Thymus (tissue), 11 donors: ENCODE data around the gene MED27. TPM values are rescaled to one million over a fixed set of nuclear protein-coding genes. Genes with fewer than 3 reads are reported as not detected.

Source experiments
- DNase-seq, 9 donors: peaks; one replicate each; pipeline ENCODE4 v3.0.0-alpha.2; 2013; ENCODE audit warnings: low spot score in 9 of 9, low read depth in 6 of 9, missing footprints in 1 of 9
- H3K27ac ChIP-seq, 2 donors: one replicate each; pipeline ENCODE4 v1.5.1; 2013; ENCODE audit warnings: control low read depth in 1 of 2, low read depth in 1 of 2, low read length in 1 of 2, mild to moderate bottlenecking in 1 of 2, moderate library complexity in 1 of 2
- H3K27me3 ChIP-seq, 2 donors: one replicate each; pipeline ENCODE4 v1.5.1; 2013; ENCODE audit warnings: low read length in 1 of 2; ENCODE audit not compliant: control insufficient read depth in 2 of 2, insufficient read depth in 1 of 2
- H3K36me3 ChIP-seq, 2 donors: one replicate each; pipeline ENCODE4 v1.5.1; 2013; ENCODE audit warnings: low read length in 1 of 2, mild to moderate bottlenecking in 1 of 2, moderate library complexity in 1 of 2; ENCODE audit not compliant: control insufficient read depth in 2 of 2, insufficient read depth in 2 of 2
- H3K4me1 ChIP-seq, 2 donors: one replicate each; pipeline ENCODE4 v1.5.1; 2013; ENCODE audit warnings: low read length in 2 of 2; ENCODE audit not compliant: control insufficient read depth in 2 of 2, insufficient read depth in 2 of 2
- H3K4me3 ChIP-seq, 2 donors: one replicate each; pipeline ENCODE4 v1.5.1; 2013; ENCODE audit warnings: low read length in 2 of 2, control low read depth in 1 of 2, mild to moderate bottlenecking in 1 of 2
- H3K9me3 ChIP-seq, 2 donors: one replicate each; pipeline ENCODE4 v1.5.1; 2013; ENCODE audit warnings: low read length in 1 of 2, mild to moderate bottlenecking in 1 of 2; ENCODE audit not compliant: control insufficient read depth in 2 of 2, insufficient read depth in 1 of 2
- WGBS: extraction: QIAGEN DNeasy Blood & Tissue Kit; methylation state at CpG from one replicate; pipeline ENCODE4 v1.1.7; 2013; 5-methylcytosine and 5-hydroxymethylcytosine counted together
- polyA plus RNA-seq: library from polyadenylated mRNA; stranded (reverse); fragments of 200-250 nt; gene quantifications from one replicate; pipeline ENCODE4 v1.2.3, GENCODE V29; 2013
- total RNA-seq: library from RNA; stranded (reverse); fragments of 120-200 nt; gene quantifications from one replicate; pipeline ENCODE4 v1.2.4, GENCODE V29; 2013
- donor health status: healthy.

Gene MED27
- total and polyA plus RNA-seq, 2 donors = 27.2 to 31.0 TPM

DNA sequence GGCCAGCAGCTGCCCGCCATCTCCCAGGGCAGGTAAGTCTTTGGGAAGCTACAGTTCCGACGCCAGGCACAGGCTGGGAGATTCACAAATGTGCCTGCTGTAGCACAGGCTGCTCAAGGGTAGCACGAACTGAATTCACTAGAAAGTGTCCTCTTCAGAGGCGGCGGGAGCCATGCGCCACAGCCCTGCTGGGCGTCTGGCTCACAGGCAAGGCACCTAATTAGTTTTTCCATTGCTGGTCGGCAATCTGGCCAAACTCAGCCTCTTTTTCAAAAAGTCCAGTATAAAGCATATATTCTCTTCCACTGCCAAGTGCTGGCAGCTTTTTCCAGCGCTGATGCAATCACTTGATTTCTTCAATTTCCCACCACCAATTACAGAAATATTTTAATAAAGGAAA is 210.9 kb downstream of the MED27 start:
- H3K9me3 ChIP-seq = no peaks in the 10 kb centered on the region
- no peak for DNase-seq
- no peak overlapping the region for H3K27ac ChIP-seq
- H3K36me3 ChIP-seq = no peaks in the 10 kb centered on the region
- no peaks in the 10 kb centered on the region for H3K4me1 ChIP-seq
- H3K27me3 ChIP-seq = no peaks in the 10 kb centered on the region
- no peak overlapping the region for H3K4me3 ChIP-seq
- 96% methylated on average over 10 of the region's 10 CpGs for WGBS

DNA sequence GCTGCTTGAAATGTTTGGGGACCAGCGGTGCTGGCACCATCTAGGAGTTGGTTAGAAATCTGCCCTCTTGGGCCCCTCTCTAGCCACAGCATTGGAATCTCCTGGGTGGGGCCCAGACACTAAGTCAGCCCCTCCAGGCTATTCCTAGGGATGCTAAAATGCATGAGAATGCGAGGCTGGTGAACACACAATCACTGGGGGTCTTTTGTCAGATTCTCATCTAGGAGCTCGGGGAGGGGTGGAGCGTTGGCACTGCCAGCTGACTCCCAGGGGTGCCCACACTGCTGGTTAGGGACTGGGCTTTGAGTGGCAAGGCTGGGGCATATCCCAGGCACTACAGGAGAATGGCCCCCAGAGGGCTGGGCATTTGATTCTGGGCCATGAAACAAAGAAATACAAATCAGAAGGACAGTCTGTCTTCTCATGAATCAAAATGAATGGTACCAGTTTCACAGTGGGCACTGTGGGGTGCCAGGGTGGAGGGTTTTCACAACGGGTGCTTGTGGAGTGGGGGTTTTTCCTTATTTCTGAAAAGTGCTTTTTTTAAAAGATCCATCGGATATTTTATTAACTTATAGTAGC is 212.0 kb downstream of the MED27 start:
- no peak for DNase-seq
- H3K27ac ChIP-seq = no peak overlapping the region
- no peaks in the 10 kb centered on the region for H3K9me3 ChIP-seq
- peaks cover under 1 to 3% of the 10 kb centered on the region in 2 donors for H3K36me3 ChIP-seq
- H3K4me1 ChIP-seq = no peaks in the 10 kb centered on the region
- H3K4me3 ChIP-seq = no peak overlapping the region
- WGBS = 98% methylated on average over 6 of the region's 6 CpGs
- H3K27me3 ChIP-seq = no peaks in the 10 kb centered on the region

DNA sequence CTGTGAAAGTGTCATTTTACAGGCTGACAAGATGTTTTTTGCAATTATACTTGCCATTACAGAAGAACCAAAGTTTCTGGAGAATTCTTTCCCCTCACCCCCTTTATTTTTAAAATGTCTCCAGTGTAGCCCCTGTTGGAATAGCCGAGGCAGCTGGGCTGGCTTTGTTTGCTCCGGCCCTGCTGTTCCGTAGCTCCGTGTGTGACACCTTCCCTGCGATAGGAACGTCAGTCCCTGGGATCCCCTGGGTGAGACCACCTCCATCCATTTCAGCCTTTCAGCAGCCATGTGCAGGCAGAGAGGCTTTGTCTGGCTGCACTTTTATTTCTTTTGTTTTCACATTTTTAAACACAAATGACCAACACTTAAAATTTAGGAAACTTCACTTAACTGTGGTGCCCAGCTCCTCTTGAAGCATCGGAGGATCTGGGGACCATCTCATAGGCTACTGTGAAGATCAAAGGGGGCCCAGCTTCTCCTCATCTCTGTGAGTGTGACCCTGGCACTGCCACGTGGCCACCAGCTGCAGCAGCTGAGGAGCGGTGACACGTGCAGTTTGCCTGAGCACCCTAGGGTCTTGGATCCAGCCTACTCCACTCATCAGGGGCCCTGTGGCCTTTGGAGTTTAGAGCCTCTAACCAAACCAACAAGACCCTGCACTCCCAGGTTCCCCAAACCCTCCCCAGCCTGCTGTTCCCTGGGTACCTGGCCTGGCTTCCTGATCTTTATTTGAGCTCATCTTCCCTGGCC is 214.0 kb downstream of the MED27 start:
- Histone ChIP-seq H3K4me3 (no peak overlapping the region), H3K9me3 (no peaks in the 10 kb centered on the region), H3K27ac (no peak overlapping the region), H3K4me1 (no peaks in the 10 kb centered on the region), H3K27me3 (no peaks in the 10 kb centered on the region), H3K36me3 (peaks cover 8 to 15% of the 10 kb centered on the region in 2 donors)
- WGBS = 97% methylated on average over 10 of the region's 10 CpGs
- DNase-seq = no peak

DNA sequence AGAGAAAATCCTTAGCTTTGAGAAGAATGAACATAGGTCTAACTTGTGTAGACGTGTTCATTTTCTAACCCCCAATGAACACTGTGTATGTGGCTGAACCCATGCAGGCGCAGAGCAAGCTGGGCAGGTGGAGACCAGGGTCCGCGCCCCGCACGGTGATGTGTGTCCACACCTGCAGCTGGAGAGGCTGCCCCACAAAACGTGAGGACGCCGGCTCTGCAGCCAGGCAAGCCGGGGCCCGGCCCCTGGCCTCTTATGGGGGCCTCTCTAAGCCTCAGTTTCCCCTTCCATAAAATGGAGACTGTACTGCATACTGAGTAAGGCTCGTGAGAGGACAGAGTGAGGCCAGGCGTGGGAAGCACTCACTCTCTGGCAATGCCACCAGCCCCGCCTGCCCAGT is 215.1 kb downstream of the MED27 start:
- WGBS = over 99% methylated on average over 14 of the region's 14 CpGs
- no peak for DNase-seq
- H3K4me3 ChIP-seq = no peak overlapping the region
- no peaks in the 10 kb centered on the region for H3K9me3 ChIP-seq
- H3K36me3 ChIP-seq = peaks cover 9 to 24% of the 10 kb centered on the region in 2 donors
- no peaks in the 10 kb centered on the region for H3K27me3 ChIP-seq
- no peaks in the 10 kb centered on the region for H3K4me1 ChIP-seq
- no peak overlapping the region for H3K27ac ChIP-seq

DNA sequence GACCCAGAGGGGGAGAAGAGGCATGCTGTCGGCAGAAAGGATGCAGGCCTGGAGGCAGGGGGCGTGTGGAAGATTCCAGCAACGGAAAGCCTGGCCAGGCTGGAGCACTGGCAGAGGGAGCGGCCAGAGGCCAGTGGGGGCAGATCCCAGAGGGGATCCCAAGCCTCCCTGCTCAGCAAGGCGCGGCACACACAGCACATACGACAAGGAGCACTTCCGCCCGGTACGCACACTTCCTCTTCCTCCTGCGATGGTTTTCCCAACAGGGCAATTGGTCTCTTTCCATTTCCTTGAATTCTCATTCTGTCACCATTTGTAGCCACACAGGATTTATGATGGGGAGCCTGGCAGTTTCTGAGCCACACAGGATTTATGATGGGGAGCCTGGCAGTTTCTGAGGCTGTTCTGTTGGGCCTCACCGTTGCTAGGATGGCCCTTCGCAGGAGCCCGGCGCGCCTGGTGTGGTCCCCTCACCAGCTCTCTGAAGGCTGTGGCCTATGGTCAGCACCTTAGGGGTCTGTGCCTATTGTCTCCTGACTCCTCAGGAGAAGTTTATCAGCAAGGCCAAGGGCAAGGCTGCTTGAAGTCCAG is 216.3 kb downstream of the MED27 start:
- Histone ChIP-seq H3K27me3 (no peaks in the 10 kb centered on the region), H3K27ac (no peak overlapping the region), H3K4me3 (no peak overlapping the region), H3K4me1 (no peaks in the 10 kb centered on the region), H3K36me3 (peaks cover 12 to 28% of the 10 kb centered on the region in 2 donors), H3K9me3 (no peaks in the 10 kb centered on the region)
- no peak for DNase-seq
- WGBS = 82% methylated on average over 16 of the region's 16 CpGs

DNA sequence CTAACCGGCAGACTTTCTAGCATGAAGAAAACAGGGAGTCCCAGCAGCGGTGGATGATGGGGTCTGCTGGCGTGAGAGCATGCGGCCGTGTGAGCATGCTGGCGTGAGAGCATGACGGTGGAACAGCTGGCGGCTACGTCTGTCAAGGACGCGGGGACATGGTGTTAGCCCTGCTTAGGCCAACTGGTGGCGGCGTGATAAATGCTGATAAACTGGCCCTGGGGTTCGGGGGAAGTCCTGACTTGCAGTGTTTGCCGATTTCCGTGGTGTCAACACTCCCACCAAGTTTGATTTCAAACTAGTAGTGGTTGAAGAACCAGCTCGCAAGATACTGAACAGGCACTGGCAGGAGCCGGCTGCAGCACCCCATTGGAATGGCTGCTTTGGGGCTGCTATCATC is 217.4 kb downstream of the MED27 start:
- no peak overlapping the region for H3K4me3 ChIP-seq
- no peaks in the 10 kb centered on the region for H3K9me3 ChIP-seq
- no peaks in the 10 kb centered on the region for H3K4me1 ChIP-seq
- peaks cover 12 to 28% of the 10 kb centered on the region in 2 donors for H3K36me3 ChIP-seq
- DNase-seq = no peak
- H3K27ac ChIP-seq = no peak overlapping the region
- WGBS = 92% methylated on average over 18 of the region's 18 CpGs
- H3K27me3 ChIP-seq = no peaks in the 10 kb centered on the region

DNA sequence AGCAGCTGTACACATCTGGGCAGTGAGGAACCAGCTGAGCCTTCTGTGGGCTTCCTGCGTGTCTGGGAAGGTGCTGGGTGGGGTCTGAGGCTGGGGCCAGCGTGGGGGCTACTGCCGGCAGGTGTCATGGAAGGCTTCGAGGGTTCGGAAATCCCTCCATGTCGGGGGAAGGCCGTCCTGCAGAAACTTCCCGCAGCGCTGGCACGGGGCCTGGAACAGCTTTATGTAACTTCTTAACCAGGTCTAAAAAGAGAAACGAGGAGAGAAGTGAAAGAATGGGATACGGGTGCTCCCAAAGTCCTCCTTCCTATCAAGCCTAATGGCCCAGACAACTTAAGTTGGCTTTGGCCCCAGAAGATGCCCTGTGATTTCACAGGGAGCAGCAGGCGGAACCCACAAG is 219.2 kb downstream of the MED27 start:
- WGBS = 97% methylated on average over 13 of the region's 13 CpGs
- Histone ChIP-seq H3K27me3 (no peaks in the 10 kb centered on the region), H3K4me3 (no peak overlapping the region), H3K36me3 (peaks cover 12 to 28% of the 10 kb centered on the region in 2 donors), H3K9me3 (no peaks in the 10 kb centered on the region), H3K4me1 (peaks cover 0 to 3% of the 10 kb centered on the region in 2 donors), H3K27ac (no peak overlapping the region)
- no peak for DNase-seq

DNA sequence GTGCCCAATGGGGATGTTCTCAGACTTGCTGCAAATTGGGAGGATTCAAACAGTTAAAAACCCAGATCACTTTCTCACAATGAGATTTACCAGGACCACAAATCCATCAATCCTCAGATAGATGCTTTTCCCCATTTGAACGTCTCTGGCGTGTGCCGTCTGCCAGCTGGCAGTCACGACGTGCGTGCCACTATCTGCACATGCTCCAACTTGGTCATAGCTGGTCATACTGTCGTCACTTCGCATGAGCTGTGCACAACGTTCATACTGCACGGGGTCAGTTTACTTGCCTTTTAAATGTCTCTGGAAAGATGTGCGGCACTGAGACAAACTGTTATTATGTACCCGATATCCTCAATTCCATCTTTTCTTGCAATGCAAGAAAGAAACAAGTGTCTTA is 221.5 kb downstream of the MED27 start:
- 96% methylated on average over 12 of the region's 12 CpGs for WGBS
- Histone ChIP-seq H3K27ac (no peak overlapping the region), H3K36me3 (peaks cover 12 to 28% of the 10 kb centered on the region in 2 donors), H3K4me1 (peaks cover 0 to 4% of the 10 kb centered on the region in 2 donors), H3K27me3 (peaks cover 0 to 2% of the 10 kb centered on the region in 2 donors), H3K4me3 (no peak overlapping the region), H3K9me3 (no peaks in the 10 kb centered on the region)
- DNase-seq = no peak

DNA sequence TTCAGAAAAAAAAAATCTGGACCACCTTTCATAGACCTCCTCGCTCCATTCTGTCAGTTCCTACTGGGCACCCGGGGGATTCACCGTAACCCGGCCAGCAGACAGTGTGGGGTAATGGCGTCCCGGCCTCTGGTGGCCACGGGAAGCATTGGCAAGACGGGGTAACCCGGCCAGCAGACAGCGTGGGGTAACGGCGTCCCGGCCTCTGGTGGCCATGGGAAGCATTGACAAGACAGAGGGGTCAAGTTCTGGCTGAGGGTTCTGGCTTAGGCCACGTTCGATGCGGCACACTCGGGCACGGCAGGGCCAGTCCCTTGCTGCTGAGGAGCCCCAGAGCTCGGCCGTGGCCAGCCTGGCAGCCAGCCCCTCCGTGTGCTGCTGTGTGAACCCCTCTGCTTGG is 223.6 kb downstream of the MED27 start:
- H3K4me1 ChIP-seq = peaks cover 0 to 4% of the 10 kb centered on the region in 2 donors
- H3K9me3 ChIP-seq = no peaks in the 10 kb centered on the region
- H3K27ac ChIP-seq = no peak overlapping the region
- WGBS = 98% methylated on average over 21 of the region's 21 CpGs
- no peak for DNase-seq
- no peak overlapping the region for H3K4me3 ChIP-seq
- peaks cover 4 to 17% of the 10 kb centered on the region in 2 donors for H3K36me3 ChIP-seq
- peaks cover 0 to 2% of the 10 kb centered on the region in 2 donors for H3K27me3 ChIP-seq
